Stimulated activated CD4-positive, alpha-beta T cell treated with anti-CD3 and anti-CD28 coated beads, TNF-alpha, amount 100 ng/mL, for 4 hours (primary cell): Measurements from ENCODE around the gene MMP21.

Experiments used
- DNase-seq, 3 experiments: peaks; one replicate each; pipeline ENCODE4 v3.0.0-alpha.2; 2020; ENCODE audit warnings: low read depth in 3 of 3

Gene MMP21, protein sequence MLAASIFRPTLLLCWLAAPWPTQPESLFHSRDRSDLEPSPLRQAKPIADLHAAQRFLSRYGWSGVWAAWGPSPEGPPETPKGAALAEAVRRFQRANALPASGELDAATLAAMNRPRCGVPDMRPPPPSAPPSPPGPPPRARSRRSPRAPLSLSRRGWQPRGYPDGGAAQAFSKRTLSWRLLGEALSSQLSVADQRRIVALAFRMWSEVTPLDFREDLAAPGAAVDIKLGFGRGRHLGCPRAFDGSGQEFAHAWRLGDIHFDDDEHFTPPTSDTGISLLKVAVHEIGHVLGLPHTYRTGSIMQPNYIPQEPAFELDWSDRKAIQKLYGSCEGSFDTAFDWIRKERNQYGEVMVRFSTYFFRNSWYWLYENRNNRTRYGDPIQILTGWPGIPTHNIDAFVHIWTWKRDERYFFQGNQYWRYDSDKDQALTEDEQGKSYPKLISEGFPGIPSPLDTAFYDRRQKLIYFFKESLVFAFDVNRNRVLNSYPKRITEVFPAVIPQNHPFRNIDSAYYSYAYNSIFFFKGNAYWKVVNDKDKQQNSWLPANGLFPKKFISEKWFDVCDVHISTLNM

DNA sequence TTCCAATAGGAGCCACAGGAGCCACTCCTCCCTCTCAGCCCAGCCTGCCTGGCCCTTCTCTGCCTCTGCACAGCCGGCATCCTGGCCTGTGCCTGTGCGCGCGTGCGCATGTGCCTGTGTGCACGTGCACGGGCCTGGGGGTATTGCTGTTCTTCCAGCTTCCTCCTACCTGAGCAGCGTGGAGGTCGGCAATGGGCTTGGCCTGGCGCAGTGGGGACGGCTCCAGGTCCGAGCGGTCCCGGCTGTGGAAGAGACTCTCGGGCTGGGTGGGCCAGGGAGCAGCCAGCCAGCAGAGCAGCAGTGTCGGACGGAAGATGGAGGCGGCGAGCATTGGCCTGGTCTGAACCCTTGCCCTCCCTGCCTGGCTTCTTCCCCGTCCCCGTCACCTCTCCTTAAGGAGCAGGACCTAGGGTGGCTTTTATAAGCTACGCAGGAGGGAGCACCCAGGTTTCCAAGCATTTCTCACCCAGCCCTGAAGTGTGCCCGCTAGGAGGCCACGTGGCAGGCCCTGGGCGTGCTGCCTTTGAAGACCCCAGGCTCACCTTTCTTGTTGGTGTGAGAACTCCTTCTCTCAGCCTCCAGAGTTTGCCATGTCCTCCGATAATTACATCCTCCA lies at the start of gene MMP21:
Gene MMP21 (minus strand): TSS at position 331 of the 616 bp plus-strand sequence. CDS start 0 bp downstream, at position 331.
- DNase-seq: no peak

DNA sequence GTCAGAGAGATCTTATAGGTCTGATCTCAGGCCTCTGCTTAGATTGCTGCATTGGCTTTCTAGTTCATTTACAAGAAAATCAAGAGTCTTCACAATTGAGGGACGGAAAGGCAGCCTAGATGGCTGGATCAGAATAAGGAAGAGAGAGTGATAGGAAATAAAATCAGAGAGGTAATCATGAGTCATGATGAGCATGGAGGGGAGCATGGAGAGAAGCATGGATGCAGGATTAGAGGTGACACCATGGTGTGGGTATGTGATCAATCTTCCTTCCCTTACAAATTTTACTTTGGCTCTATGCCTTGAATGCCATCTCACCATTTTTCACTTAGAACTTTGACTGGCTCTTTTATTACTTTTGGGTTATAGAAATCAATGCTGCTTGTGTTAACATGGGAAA lies 49.1 kb upstream of the MMP21 start:
- no peak for DNase-seq

DNA sequence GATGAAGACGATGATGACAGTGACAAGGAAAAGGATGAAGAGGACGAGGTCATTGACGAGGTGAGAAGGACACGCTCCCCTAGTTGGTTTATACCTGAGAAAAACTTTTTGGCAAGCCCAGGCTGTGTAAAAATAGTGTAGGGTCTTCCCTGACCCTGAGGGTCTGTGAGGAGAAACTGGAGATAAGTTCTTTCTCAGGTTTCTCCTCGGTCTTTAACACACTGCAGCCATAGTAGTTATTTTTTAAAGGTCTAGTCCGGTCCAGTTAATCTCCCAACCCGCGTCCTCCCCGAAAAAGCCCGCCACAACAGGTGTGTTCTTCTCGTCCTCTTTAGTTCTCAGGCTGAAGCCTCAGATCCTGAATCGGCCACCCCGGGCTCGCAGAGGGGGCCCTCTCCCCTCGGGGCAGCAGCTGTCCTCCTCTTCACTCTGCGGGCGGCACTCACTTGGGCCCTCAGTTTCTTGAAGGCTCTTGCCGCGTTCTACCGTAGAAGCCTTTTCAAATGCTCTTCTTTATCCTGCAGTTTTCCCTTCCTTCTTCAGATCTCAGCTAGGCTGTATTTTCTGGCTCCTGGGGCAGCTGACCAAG lies 48.1 kb upstream of the MMP21 start:
- DNase-seq: peak in 1 of 3 experiments; percentile 8

DNA sequence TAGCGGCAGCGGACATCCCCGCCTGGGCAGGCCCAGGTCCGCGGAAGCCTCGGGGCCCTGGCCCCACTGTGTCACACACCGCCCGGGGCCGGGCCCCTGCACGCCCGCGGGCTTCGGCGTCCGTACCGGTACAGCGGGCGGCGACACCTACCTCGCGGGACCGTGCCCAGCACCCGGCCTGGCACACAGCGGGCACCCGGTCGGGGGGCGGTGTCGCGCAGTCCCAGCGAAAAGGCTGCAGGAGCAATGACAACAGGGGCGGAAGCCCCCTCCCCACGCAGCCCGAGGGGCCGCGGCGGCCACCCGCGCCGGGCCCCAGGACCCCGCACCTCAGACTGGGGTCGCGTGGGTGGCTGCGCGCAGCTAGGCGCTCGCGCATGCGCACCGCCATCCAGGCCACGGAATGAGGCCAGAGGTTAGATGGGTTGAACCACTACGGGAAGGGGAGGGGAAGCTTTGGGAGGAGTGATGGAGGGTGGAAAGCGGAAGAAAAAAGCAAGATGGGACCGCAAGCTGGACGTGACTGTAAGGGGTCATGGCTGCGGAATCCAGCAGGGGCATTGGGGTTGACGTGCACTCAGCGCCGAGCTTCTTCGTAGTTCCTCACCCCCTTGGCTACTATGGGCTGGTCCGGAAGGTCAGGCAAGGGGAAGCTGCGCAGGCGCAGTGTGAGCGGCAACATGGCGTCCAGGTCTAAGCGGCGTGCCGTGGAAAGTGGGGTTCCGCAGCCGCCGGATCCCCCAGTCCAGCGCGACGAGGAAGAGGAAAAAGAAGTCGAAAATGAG lies 47.4 kb upstream of the MMP21 start, which contains the start of the genes BCCIP and UROS:
Gene BCCIP (plus strand): TSS at position 669 of the 785 bp plus-strand sequence. CDS start 12 bp downstream, at position 681.
Gene UROS (minus strand): TSS at position 381 of the 785 bp plus-strand sequence. CDS start 6,759 bp downstream, outside the sequence.
- peak; percentile 77 to 87 (median 85) for DNase-seq

DNA sequence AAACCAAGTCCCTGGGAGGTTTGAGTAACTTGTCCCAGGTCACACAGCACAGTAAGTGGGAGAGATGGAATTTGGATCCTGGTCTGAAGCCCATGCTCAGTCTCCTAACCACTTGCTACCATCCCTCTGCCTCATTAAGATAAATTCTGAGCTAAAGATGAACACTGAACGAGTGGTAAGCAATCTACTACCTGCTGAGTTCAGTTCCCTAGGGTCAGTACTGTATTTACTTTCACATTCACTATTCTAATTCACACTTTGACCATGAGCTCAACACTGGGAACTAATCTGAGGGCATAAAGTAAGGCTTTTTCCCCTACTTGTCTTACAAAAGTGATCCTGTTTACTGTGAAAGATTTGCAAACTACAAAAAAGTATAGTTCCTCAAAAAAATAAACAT lies 45.1 kb upstream of the MMP21 start:
- DNase-seq: no peak

DNA sequence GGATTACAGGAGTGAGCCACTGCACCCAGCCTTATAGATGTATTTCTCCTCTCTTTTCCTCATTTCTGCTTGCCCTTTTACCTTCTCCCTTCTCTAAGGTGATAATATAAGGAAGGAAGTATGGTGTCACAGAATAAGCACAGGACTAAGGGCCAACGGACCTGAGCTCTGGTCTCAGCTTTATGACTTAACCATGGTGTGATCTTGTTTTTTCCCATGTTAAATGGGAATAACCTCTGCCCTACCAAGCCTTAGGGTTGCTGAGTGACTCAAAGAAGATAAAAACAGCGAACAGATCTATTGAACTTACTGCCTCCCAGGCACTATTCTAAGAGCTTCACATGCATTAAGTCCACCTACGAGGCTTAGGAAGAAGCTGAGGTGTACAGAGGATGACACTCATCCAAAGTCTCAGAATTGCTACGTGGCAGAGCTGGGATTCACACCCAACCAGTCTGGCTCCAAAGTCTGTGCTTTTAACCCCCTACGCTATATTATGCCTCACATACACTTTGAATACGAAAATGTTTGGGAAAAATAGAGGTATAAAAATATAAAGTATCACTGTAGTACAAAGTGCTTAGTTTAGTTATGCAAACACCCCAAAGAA lies 41.8 kb upstream of the MMP21 start:
- DNase-seq: no peak

DNA sequence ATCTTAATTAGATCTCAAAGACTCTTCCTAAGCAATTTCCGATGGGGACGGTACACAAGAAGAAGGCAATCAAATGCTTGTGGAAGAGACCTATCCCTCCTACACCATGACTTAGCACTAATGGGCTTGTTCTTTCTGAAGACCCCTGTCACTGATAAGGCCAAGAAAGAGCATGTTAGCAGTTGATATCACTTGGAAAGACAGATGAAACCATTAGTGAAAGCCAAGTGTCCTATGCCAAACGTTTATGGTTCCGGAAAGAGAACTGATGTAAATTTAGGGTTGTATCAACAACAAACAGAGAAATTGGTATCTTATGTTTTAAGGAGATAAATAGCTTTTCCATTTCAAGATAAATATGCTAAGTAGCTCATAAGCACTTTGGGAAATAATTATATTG lies 40.9 kb upstream of the MMP21 start:
- no peak for DNase-seq

DNA sequence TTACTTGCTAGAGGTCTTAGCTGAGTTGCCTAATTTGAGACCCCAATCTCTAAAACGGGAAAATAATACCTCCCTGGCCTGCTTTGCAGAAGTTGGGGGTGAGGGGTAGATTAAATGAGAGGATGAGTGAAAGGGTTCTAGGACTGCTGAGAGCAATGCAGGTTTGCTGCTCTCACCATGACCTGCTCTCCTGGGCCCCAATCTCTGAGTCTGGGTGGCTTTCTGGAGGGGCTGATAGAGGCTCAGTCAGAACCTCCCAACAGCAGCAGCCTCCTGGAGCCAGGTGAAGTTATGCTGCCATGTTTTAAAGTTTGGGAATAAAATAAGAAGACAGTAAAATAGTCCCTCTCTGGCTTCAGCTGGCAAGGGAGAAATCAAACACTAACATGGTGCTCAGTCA lies 40.1 kb upstream of the MMP21 start:
- DNase-seq: no peak

DNA sequence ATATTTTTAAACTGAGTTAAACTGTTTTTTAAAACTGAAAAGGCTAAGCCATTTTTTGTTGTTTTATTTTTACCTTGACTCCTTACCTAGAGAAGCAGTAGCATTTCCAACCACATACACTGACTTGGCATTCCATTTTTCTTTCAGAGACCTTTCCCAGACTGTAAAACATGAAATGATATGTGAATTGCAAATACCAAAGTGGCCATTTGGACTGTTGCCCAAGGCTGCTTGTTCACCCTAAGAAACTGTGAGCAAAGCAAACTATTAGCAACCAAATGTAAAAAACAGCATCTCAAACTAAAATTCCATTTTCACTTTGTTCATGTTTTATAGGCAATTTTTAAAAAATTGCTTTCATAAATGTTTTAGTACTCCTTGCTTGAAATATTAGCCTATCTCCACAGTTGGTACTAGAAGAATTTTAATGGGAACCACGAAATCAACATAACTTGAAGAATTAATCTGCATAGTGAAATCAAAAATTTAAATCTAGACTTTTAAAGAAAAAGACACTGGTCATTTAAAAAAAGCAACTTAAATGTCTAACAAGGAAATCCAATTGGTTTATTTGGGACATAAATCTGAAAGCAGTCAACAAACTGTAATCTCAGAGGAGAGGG lies 36.6 kb upstream of the MMP21 start:
- DNase-seq: no peak

DNA sequence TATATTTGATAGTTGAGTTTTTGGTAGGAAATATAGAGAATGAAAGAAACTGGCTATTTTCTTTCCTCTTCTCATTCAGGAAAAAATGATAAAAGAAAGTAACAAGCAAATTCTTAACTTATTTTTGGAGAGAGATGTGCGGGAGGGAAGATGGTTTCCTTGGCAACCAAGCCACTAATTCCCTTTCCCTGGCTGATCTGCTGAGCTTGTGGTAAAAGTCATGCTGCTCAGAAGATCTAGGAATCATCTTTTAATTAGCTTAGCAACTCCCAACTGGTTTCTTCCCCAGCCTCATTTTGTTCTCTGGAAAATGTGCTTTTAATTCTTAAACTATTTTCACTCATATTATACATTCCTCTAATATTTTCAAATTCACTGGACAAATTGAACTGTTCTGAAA lies 35.6 kb upstream of the MMP21 start:
- no peak for DNase-seq

DNA sequence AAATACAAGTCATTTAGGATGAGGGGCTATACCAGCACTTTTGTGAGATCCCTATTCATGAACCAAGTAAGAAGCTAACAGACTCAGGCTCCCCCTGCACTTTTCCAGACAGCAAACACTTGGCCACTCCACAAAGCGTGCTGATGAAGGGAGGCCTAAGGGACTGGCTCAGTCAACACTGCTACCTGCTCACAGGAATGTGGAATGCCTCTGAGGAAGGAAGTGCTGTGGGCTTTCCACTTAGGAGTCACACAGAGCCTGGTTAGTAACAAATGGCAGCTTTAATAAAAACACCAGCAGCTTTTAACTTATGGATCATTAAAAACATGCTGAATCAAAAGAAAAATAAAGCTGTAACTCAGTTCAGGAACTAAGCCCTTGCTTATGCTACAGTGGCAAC lies 32.4 kb upstream of the MMP21 start:
- DNase-seq: no peak

DNA sequence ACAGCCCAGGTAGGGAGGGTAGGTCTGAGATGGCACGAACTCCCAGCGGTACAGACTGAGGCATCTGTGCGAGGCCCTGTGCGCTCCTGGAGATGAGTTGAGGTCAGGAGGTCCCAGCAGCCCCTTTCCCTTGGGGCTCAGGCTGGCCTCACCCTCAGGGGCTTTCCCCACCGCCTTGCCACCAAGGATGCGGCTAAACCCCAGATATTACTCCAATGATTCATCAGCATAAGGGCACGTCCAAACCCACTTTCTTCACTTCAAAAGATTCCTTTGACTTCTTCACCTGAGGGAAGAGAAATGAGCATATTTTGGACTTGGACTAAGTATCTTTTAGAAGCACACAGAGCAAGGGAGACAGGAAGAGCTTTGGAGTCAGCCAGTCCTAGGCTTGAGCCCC lies 27.1 kb upstream of the MMP21 start:
- DNase-seq: no peak

DNA sequence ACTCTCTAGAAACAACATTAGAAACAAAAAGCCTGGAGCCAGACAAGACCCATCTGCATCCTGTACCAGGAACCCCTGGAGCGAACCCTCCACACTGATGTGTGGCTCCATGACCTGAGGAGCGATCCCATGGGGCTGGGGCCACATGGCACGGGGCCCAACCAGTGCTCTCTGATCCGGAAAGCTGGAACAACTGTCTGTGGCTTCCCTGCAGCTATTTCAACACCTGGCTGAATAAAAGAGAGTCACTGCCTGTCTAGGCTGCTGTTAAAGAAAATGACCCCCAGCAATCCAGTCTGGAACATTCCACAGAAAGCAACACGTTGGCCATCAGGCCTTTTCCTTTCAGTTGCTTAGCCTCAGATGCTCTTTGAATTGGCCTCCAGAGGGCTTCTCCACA lies 26.5 kb upstream of the MMP21 start:
- DNase-seq: no peak

DNA sequence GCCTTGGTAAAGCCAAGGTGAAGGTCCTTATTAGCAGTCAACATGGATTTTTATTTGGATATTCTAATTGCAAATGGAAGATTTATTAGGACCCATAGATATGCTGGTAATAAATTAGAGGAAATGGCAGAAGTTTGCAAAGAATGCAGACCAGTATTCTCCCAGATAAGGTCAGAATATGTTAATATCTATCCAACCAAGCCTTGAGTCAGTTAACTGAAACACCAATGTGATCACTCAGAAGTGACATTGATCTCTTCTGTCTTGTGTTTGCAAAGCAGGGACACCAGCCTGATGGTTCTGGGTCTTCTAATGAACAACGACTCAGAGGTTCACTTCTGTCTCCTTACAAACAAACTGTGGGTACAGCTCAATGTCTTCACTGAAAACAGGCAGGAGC lies 26.0 kb upstream of the MMP21 start:
- no peak for DNase-seq

DNA sequence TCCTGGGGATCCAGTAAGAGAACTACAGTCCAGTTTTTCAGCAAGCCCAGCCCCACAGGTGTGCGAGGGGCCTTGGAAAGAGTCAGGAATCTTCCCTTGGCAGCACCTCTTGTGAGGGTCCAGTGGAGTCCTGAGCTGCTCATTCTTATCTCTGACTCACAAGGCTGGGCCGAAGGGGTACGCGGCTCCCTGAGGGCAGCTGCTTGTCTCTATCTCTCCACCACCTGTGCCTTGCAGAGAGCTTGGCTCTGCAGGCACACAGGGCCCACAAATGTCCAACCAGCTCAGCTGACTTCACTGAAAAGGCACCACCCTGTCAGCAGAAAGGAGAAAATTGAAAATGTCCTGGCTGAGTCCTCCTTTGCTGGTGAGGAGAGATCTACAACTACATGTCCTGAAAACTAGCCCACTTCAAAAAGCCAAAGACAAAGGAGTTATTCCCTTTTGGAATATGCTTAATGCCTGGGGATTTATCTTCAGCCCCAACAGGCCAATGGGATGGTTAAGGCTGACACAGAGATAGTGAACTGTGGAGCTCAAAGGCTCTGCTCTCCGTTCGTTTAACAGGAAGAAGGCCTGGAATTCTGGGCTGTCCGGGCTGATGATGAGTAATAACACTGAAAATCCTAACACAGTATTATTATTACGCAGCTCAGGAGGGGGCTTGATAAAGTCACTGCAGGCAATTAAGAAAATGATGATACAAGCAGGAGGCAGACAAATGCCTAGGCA lies 24.0 kb upstream of the MMP21 start:
- no peak for DNase-seq

DNA sequence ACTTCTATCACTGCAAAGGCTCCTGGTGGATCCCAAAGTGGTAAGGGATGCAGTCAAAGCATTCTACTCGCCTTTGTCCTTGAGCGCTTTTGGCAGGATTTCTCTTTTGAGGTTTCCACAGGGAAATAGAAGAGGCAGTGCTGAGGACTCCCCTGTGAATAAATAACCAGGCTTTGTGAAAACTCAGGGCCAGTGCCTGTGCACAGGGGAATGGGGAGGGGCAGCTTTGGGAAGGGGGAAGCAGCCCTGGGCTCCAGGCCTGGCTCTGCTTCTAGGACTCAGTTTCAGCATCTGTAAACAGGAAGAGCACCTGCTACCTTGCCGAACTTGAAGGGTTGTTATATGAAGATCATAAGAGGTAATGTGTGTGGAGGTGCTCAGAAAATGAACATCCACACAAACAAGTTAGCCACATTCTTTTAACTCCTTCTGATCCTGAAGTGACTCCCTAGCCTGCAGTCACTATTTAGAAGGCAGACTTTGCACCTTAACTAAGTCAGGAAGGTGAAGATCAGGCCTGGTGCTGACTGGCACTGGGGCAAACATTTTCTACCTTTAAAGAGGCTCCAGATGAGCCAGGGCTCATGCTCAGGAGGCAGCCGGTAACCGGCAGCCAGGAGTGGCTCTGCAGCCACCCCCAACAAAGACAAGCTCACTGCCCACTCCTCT lies 22.5 kb upstream of the MMP21 start:
- no peak for DNase-seq

DNA sequence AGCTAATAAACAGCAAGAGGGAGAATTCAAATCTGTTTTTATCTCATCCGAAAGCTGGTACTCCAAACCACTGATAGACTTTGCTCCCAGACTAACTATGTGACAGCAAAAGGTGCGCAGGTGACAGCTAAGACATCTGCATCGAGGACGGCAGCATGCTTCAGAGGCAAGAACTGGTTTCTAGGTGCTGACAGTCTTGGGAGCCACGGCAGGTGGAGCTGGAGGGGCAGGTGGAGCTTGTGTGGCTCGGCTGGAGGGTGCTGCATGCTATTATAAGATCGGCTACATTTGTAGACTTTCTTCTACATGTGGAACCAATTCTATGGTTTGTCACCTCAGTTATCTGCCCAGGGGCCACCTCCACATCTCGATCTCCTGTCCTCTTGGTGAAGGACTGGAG lies 21.8 kb upstream of the MMP21 start:
- DNase-seq: no peak

DNA sequence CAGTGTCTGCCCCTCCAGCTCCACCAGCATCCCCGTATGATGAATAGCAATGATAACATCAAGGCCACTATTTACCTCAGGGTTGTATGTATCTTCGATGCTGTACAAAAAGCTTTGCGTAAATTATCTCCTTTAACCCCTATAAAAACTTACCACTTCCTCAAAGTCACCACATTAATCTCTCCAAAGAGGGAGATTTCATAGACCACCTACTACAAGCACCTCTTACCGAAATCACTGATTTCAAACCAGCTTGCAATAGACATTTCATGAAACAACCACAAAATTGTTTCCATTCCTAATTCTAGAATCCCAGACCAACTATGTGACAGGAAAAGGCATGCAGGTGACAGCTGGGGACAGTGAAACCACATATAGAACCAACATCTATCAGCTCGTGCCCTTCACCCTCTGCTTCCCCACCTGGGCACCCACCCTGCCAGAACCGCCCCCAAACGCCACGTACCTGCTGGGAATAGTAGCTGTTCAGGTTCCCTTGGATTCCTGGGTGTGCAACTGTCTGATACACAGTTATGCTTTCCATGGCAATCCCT lies 20.1 kb upstream of the MMP21 start:
- no peak for DNase-seq

DNA sequence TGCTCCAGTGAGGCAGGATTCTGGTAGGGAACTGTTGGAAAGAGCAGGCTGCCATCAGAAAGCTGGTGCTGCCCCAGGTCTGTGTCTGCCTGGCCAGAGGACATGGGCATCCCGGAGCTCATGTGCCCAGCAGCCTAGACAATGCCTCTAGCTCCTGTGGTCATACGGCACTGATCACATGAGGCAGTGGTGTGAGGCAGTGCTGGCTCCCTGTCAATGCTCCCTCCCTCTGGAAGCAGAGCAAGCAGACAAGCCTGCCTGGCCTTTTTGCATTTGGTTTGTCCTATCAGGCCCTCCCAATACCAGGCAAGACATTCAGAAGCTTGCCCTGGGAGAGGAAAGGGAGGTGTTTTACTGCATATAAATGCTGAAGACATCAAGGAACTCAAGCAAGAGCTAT lies 19.5 kb upstream of the MMP21 start:
- DNase-seq: no peak
